Measurements from ENCODE around the gene RDH16.
"Not testable (repeated sequence)": the region's sequence is repeated elsewhere in the genome, so short reads cannot be mapped to it uniquely, and the experiment has no call there.

Gene RDH16

GRCh38 chr12:56988207-56988739 lies 30.9 kb upstream of the RDH16 start:
- no peak for DNase-seq

- peak; percentile 82 to 85 for DNase-seq
Measured at GRCh38 chr12:56987551-56988053, 30.2 kb upstream of the RDH16 start.

GRCh38 chr12:56987011-56987410 lies 29.6 kb upstream of the RDH16 start:
- DNase-seq, result no peak

GRCh38 chr12:56985714-56986113 lies 28.3 kb upstream of the RDH16 start:
- not testable (repeated sequence) for DNase-seq

GRCh38 chr12:56983386-56983785 lies 26.0 kb upstream of the RDH16 start:
- no peak for DNase-seq

- DNase-seq, result not testable (repeated sequence)
Measured at GRCh38 chr12:56982578-56983236, 25.3 kb upstream of the RDH16 start.

GRCh38 chr12:56980941-56981530 lies 23.6 kb upstream of the RDH16 start:
- DNase-seq, result no peak

- no peak for DNase-seq
Measured at GRCh38 chr12:56980268-56980667, 22.9 kb upstream of the RDH16 start.

- DNase-seq, result no peak
Measured at GRCh38 chr12:56979628-56980027, 22.2 kb upstream of the RDH16 start.

GRCh38 chr12:56978397-56979138 lies 21.2 kb upstream of the RDH16 start:
- no peak for DNase-seq

- DNase-seq, result not testable (repeated sequence)
Measured at GRCh38 chr12:56977361-56977760, 20.0 kb upstream of the RDH16 start.

GRCh38 chr12:56974224-56974623 lies 16.8 kb upstream of the RDH16 start:
- not testable (repeated sequence) for DNase-seq

GRCh38 chr12:56968910-56969309 lies 11.5 kb upstream of the RDH16 start:
- not testable (repeated sequence) for DNase-seq

GRCh38 chr12:56965997-56966642 lies 8.7 kb upstream of the RDH16 start:
- DNase-seq, result not testable (repeated sequence)

GRCh38 chr12:56965124-56965523 lies 7.7 kb upstream of the RDH16 start:
- not testable (repeated sequence) for DNase-seq

GRCh38 chr12:56963557-56963956 lies 6.1 kb upstream of the RDH16 start:
- DNase-seq, result not testable (repeated sequence)

GRCh38 chr12:56962247-56962646 lies 4.8 kb upstream of the RDH16 start:
- not testable (repeated sequence) for DNase-seq

- DNase-seq, result no peak
Measured at GRCh38 chr12:56958422-56958821, 1.0 kb upstream of the RDH16 start.

- DNase-seq, result no peak
Measured at GRCh38 chr12:56955631-56956256, 1.7 kb downstream of the RDH16 start.

GRCh38 chr12:56954958-56955355 lies 2.5 kb downstream of the RDH16 start:
- no peak for DNase-seq

GRCh38 chr12:56954057-56954957 lies 3.1 kb downstream of the RDH16 start:
- no peak for DNase-seq
